ENCODE data around the gene CRLF2.
"Not testable (repeated sequence)": the region's sequence is repeated elsewhere in the genome, so short reads cannot be mapped to it uniquely, and the experiment has no call there.

Gene CRLF2, protein sequence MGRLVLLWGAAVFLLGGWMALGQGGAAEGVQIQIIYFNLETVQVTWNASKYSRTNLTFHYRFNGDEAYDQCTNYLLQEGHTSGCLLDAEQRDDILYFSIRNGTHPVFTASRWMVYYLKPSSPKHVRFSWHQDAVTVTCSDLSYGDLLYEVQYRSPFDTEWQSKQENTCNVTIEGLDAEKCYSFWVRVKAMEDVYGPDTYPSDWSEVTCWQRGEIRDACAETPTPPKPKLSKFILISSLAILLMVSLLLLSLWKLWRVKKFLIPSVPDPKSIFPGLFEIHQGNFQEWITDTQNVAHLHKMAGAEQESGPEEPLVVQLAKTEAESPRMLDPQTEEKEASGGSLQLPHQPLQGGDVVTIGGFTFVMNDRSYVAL

DNA sequence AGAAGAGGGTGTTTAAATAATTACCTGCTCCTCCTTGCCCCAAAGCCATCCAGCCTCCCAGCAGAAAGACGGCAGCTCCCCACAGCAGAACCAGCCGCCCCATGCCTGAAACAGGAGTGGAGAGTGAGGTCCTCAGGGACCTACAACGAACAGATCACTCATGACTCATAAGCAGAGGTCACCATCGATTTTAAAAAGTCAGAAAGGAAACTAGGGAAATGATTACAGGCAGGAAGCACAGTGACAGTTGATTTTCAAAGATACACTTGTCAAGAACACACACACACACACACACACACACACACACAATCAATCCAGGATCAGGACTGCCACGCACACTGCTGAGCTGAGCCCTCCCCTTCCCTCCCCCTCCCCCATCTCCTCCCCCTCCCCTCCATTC lies at the start of gene CRLF2:
TSS of gene CRLF2 (minus strand) at position 118 of the 400 bp plus-strand sequence. CDS start at position 103, 15 bp downstream.
- TF ChIP-seq, protein P1, sequence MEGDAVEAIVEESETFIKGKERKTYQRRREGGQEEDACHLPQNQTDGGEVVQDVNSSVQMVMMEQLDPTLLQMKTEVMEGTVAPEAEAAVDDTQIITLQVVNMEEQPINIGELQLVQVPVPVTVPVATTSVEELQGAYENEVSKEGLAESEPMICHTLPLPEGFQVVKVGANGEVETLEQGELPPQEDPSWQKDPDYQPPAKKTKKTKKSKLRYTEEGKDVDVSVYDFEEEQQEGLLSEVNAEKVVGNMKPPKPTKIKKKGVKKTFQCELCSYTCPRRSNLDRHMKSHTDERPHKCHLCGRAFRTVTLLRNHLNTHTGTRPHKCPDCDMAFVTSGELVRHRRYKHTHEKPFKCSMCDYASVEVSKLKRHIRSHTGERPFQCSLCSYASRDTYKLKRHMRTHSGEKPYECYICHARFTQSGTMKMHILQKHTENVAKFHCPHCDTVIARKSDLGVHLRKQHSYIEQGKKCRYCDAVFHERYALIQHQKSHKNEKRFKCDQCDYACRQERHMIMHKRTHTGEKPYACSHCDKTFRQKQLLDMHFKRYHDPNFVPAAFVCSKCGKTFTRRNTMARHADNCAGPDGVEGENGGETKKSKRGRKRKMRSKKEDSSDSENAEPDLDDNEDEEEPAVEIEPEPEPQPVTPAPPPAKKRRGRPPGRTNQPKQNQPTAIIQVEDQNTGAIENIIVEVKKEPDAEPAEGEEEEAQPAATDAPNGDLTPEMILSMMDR (IDR thresholded peaks at IDR 0.05; ENCODE audit: control insufficient read depth, insufficient read depth, low read depth, low read length, missing control alignments) = no peak
- no peak for DNase-seq (ENCODE audit: low read depth)
- no peak within 1 kb of the TSS for H3K4me3 ChIP-seq (ENCODE audit: control insufficient read depth, low read depth, low read length)

DNA sequence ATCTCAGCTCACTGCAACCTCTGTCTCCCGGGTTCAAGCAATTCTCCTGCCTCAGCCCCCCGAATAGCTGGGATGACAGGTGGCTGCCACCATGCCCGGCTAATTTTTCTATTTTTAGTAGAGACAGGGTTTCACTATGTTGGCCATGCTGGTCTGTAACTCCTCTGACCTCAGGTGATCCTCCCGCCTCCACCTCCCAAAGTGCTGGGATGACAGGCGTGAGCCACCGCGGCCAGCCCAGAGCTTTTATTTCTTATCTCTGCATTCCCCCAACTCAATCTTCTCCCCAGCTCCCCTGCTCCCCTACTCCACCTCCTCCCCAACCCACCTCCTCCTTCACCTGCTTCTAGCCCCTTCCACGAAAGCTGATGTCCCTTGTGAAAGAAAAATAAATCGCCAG lies 49.3 kb upstream of the CRLF2 start:
- not testable (repeated sequence) for DNase-seq (ENCODE audit: low read depth)

DNA sequence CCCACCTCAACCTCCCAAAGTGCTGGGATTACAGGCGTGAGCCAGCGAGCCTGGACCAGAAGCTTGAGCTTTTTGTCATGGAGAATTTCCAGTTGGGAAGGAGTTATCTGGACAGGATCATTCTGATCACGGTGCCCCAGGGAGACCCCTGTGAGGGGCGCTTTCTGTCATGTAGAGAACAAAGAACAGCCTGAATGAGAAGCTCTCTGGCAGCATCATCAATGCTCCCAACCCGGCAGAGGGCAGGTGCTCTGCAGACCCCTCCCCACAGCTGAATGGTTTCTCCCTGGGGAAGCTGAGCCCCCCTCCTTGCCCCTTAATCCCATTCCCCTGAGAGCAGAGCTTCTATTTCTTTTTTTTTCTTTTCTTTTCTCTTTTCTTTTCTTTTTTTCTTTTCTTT lies 48.8 kb upstream of the CRLF2 start:
- TF ChIP-seq, protein P1 (IDR thresholded peaks at IDR 0.05; ENCODE audit: control insufficient read depth, insufficient read depth, low read depth, low read length, missing control alignments) = no peak
- no peak overlapping the region for H3K4me3 ChIP-seq (ENCODE audit: control insufficient read depth, low read depth, low read length)
- no peak for DNase-seq (ENCODE audit: low read depth)

More for the DNA sequence above, 49.3 kb upstream of the CRLF2 start:
- H3K4me3 ChIP-seq (ENCODE audit: control insufficient read depth, low read depth, low read length) = not testable (repeated sequence)

DNA sequence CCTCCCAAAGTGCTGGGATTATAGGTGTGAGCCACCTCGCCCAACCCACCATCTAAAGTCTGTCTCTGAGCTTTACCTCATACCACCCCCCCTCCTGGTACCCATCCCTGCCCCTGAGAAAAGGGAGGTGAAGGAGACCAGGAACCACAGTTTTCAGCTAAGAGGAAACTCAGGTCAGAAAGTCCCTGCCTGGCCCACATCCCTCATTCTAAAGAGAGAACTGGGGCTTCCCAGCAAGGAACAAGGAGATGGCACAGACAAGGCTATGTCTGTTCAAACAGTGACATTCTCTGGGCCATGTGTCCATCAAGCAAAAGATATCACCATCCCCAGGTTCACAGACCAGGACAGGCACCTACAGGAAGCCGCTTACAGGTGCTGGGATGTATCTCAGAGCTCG lies 40.4 kb upstream of the CRLF2 start:
- TF ChIP-seq, protein P1 (IDR thresholded peaks at IDR 0.05; ENCODE audit: control insufficient read depth, insufficient read depth, low read depth, low read length, missing control alignments) = no peak

DNA sequence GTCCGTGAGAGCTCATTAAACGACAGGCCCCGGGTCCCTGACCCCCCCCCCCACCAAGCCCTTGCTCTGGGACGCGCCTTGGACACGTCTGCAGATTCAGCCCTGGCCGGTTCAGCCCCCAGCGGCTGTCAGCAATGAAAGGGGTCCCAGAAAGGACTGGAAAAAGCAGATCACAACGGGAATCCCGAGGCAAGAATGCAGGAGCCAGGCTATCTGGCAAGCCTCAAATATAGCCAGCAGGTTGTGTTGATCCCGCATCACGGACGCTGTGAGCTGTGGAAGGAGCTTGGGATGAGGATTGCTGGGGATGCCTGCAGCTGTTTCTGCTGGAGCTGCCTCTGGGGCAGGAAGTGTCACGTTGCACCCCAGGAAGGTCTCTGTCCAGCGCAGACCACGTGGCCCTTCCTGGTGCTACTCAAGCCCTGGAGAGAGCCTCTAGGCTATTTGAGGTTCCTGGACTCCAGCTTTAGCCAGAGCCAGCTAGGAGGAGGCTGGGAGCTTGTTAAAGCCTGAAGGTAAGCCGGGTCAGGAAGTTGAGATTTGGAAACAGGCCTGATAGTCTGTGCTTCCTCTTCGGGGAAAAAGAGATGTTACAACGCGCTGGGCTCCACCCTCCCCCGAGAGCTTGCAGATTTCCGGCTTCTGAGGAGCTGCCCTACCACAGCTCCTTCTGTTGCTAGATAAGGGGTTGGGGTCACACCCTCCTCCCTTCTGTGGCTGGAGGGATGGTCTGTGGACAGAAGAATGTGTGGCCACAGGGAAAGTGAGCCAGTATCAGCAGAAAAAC lies 36.8 kb upstream of the CRLF2 start:
- no peak for DNase-seq (ENCODE audit: low read depth)
- TF ChIP-seq, protein P1 (IDR thresholded peaks at IDR 0.05; ENCODE audit: control insufficient read depth, insufficient read depth, low read depth, low read length, missing control alignments) = no peak
- no peak overlapping the region for H3K4me3 ChIP-seq (ENCODE audit: control insufficient read depth, low read depth, low read length)

More for the DNA sequence above, 40.4 kb upstream of the CRLF2 start:
- no peak overlapping the region for H3K4me3 ChIP-seq (ENCODE audit: control insufficient read depth, low read depth, low read length)
- no peak for DNase-seq (ENCODE audit: low read depth)

DNA sequence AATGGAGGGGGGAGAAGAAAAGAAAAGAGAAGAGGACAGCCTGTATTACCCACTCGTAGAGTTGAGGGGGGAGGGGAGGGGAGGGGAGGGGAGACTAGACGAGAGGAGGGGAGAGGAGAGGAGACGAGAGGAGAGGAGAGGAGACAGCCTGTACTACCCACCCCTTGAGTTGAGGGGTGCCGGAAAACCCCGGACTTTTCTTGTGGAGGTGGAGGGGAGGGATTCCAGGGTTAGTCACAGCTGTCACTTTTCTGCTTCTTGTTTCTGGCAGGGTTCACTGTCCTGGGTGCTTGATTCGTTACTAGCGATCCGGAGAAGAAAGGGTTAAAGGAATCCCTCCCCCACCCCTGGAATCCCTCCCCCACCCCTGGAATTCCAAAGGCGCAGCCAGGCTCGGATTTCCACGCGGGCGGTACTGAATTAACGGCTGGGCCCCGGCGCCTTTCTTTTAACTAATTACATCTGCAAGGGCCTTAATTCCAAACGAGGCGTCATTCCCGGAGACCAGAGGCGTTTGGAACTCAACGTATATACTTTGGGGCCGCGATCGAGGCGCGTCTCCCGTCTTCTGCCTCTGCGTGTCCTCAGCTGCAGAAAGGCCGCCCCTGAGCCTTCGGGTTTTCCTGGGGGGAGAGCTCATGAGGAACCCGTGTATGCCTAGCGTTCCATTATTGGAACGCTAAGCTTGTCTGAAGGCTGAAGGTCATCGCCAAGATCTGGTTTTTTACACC lies 36.0 kb upstream of the CRLF2 start:
- DNase-seq (ENCODE audit: low read depth) = no peak
- TF ChIP-seq, protein P1 (IDR thresholded peaks at IDR 0.05; ENCODE audit: control insufficient read depth, insufficient read depth, low read depth, low read length, missing control alignments) = no peak
- H3K4me3 ChIP-seq (ENCODE audit: control insufficient read depth, low read depth, low read length) = no peak overlapping the region
